Inflammatory macrophage (primary cell): ENCODE data around the gene BUD23.
A peak's percentile ranks its signal among the peaks of the same experiment; 100 is the strongest.
"Not testable (repeated sequence)": the region's sequence is repeated elsewhere in the genome, so short reads cannot be mapped to it uniquely, and the experiment has no call there.

Experiments used
- DNase-seq, 2 donors: peaks; one replicate each; pipeline ENCODE4 v3.0.0-alpha.2; 2020 to 2022
- total RNA-seq, 18 experiments: gene quantifications; one replicate each; lab custom pipeline; 2026; ENCODE audit warnings: mixed read lengths in 6 of 18, inconsistent platforms in 2 of 18; lab: John Stamatoyannopoulos, UW

BUD23 gene, protein sequence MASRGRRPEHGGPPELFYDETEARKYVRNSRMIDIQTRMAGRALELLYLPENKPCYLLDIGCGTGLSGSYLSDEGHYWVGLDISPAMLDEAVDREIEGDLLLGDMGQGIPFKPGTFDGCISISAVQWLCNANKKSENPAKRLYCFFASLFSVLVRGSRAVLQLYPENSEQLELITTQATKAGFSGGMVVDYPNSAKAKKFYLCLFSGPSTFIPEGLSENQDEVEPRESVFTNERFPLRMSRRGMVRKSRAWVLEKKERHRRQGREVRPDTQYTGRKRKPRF
- total RNA-seq = 13.0 to 29.9 (median 22.0) reads per million in 18 experiments

DNA sequence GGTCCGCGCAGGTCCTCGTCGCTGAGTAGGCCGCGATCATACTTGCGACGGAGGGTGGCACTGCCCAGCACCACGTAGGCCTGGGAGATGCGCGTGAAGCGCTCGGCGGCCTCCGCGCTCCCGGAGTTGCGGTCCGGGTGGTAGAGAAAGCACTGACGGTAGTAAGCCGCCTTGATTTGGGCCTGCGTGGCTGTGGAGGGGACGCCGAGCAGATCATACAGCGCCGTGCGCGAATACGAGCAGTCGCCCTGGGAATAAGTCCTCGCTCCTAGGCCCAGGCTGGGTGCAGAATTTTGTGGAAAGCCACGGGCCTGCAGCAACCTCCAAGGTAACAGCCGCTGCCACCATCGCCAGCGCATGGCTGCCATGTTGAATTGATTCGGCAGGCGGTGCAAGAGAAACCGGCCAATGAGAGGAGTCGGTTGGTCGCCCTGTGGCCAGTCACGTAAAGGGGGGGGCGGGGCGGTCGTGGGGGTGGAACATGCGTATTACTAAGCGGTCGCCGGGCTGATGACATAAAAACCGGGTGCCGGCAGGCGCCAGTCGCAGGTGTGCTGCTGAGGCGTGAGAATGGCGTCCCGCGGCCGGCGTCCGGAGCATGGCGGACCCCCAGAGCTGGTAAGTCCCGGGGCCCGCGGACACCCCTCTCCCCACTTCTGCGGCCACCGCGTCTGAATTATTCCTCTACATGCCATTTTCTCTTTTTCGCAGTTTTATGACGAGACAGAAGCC lies at the start of gene BUD23, which contains the start of gene DNAJC30:
Gene BUD23 (plus strand): TSS at position 542 of the 732 bp plus-strand sequence. CDS start 29 bp downstream, at position 571.
Gene DNAJC30 (minus strand): TSS at position 398 of the 732 bp plus-strand sequence. CDS start 30 bp downstream, at position 368.
- peak; percentile 88 to 94 for DNase-seq

DNA sequence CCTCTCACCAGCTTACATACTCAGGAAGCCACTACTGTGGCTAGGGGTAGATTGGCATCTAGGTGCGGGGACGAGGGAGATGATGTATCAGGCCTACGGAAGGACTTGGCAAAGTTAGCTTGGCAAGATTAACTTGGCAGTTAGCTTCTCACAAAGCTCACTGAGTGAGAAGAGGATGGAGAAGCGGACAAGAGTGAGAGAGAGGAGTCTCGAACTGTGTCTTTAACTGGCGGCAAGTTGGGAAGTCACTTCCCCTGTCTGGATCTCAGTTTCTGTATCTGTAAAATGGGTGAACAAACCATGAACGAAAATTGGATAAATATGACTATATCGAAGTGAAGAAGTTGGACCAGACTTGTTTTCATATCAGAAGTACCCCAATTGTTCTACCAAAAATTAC lies 49.6 kb upstream of the BUD23 start:
- no peak for DNase-seq

DNA sequence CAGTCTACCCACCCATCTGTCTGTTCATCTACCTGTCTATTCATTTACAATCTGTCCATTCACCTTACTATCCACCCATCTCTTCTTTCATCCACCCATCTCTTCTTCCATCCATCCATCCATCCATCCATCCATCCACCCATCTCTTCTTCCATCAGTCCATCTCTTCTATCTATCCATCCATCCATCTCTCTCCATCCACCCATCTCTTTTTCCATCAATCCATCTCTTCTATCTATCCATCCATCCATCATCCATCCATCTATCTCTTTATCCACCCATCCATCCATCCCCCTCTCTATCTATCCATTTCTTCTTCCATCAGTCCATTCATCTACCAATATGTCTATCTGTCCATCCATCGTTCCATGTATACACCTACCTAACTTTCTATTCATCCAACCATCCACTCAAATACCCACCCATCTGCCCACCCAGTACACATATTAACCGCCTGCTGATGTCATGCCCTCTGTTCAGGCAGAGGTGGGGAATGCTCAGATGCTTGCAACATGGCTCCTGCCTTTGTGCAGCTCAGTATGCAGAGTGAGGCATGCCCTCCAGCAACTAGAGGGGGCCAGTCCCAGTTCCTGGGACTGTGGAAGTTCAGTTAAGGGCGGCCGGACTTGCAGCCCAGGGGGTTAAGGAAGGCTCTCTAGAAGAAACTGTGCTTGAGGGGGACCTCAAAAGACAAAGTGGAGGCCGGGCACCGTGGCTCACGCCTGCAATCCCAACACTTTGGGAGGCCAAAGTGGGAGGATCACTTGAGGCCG lies 47.8 kb upstream of the BUD23 start:
- DNase-seq = no peak

DNA sequence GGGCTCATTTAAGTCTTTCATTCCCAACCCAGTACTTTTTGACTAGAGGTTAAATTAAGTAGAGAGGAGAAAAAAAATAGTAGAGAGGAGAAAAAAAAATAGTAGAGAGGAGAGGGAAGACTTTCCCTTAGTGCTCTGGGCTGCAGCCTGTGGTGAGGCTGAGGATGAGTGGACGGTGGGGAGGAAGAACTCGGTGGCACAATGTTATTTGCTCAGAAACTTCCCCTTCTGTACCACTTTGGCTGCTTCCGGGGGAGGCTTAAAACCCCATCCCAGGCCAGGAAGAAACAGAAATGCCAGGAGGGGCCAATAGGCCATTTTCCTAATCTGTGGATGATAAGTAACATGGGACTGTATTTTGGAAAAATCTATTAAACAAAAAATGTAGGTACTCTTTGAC lies 44.5 kb upstream of the BUD23 start:
- DNase-seq = peak in 1 of 2 donors; percentile 40

DNA sequence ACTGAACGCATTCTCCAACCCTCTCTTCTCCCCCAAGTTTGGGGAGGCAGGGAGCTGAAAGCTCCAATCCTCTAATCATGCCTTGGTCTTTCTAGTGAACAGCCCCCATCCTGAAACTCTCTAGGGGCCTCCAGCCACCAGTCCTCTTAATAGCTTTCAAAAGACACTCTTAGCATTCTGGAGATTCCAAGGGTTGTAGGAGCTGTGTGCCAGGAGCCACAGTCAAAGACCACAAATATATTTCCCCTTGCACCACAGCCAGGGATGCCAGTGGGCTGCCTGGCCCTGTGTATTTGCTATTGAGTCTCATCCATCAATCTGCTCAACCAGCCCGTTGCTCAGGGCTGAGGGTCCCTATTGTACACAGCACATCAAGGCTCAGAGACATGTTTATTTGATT lies 40.6 kb upstream of the BUD23 start:
- no peak for DNase-seq

DNA sequence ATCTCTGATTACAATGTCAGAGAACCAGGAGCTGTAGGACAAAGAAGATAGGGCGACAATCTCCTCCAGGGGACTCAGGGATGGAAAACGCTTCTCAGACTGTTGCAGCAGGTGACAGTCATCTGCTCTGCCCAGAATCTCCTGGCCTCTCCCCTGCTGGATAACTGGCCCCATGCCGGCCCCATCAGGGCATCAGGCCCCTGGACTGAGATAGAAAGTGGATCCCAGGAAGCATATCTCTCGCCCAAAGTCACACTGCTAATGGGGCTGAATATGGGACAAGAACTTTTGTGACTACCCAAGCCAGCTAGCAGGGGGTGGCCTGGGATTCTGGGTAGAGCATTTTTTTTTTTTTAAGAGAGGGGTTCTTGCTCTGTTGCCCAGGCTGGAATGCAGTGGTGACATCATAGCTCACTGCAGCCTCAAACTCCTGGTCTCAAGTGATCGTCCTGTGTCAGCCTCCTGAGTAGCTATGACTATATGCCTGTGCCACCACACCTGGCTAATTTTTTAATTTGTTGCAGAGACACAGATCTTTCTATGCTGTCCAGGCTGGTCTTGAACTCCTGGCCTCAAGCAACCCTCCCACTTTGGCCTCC lies 38.6 kb upstream of the BUD23 start:
- no peak for DNase-seq

DNA sequence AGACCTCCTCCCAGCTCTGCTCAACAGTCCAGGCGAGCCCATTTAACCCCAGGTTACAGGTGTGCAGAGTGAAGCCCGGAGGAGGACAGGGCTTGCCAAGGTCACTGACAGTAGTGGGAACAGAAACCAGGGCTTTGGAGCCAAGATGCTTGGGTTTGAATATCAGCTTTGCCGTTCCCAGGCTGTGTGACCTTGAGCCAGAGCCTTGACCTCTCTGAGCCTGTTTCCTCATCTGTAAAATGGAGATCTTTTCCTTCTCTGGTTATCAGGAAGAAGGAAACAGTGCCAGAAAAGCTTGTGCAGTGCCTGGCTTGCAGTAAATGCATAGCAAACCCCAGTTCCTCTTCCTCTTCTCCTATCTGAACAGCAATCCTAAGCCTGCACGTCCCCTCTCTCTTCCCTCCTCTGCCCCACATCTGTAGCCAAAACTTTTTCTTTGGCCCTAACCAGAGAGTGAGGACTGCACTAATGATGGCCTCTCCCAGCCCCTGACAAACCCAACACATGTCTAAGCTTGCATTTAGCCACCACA lies 37.7 kb upstream of the BUD23 start:
- peak; percentile 53 to 57 for DNase-seq

DNA sequence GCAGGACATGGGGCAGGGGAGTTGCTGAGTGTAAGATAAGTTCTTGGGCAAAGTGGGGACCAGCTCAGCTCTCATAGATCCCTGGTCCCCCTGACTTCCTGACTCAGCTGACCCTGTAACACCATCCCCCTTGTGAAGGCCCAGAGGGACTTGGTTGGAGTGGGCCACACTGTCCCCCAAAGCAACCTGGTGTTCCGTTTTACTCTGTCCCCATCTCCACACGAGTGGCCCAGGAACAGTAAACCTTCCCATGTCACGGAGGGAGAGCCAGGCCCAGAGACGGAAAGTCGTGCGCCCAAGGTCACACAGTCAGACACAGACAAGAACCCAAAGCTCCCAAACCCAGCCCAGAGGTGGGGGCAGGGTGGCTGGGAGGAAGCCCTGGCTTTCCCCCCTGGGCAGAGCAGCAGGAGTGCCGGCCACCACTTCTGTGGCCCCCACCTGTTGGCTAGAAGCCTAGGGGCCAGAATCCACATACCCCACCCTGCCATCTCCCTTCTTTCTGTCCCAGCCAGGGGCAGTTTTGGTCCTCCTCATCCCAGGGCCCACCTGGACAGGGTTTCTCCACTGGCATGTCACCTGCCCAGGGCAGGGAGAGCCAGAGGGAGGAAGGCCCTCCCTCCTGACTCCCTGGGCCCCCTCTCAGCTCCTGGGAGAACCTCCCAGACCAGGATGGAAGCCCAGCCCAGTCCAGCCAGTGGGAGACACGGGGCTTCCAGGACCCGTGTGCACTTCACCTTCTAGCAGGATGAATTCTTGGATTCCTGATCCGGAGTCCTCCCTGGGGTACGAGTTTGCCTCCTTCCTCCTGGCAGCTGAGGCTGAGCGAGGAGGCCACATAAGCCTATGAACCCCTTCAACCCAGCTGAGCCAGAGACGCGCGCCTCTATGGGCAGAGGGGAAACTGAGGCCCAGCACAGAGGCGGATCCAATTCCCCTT lies 36.3 kb upstream of the BUD23 start:
- DNase-seq = no peak

DNA sequence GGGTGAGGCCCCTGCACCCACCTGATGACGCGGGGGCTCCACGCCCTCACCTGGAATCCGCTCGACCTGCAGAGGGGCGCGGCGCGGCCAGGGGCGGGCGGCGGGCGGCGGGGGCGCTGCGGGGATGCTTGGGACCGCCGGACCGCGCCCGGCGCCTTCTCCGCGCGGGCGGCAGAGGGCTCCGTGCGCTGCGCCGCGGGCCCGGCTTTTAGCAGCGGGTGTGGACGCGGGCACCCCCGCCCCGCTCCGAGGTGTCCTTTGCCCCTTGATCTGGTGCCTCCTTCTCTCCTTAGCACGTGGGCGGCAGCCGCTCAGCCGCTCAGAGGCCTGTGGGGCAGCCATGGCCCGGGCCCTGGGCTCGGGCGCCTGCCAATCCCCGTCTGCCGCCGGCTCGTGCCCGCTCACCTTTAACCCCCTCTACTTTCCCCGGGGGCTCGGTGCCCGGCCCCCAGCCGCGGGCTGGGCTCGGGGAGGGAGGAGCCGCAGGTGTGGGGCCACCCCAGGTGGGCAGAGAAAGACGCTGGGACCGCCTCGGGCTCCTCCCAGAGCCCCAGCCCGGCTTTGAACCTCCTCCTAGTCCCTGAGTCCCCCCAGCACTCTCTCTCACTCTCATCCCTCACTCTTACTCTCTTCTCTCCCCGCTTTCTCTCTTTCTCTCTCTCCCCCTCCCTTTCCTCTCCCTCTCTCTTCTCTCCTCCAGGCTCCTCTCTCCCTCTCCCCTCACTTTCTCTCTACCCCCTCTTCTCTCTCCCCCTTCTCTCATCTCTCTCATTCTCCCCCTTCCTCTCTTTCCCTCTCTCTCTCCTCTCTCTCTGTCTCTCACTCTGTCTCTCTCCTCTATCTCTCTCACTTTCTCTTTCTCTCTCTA lies 35.4 kb upstream of the BUD23 start:
- peak in 1 of 2 donors; percentile 26 for DNase-seq

DNA sequence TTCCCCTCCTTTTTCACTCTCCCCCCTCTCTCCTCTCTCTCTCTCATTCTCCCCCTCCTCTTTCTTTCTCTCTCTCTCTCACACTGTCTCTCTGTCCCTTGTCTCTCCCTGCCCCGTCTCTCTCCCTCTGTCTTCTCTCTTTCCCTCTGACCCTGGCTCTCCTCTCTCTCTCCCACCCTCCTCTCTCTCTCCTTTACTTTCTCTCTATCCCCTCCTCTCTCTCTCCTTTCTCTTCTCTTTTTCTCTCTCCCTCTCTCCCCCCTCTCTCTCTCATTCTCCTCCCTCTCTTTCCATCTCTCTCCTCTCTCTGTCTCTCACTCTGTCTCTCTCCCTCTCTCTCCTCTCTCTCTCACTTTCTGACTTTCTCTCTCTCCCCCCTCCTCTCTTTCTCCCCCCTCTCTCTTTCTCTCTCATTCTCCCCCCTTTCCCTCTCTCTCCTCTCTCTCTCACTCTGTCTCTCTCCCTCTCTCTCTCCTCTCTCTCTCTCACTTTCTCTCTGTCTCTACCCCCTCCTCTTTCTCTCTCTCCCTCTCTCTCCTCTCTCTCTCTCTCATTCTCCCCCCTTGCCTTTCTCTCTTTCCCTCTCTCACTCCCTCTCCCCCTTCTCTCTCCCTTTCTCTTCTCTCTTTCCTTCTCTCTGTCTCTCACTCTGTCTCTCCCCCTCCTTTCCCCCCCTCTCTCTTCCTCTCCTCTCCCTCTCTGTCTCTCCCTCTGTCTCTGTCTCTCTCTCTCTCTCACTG lies 34.6 kb upstream of the BUD23 start:
- no peak for DNase-seq

DNA sequence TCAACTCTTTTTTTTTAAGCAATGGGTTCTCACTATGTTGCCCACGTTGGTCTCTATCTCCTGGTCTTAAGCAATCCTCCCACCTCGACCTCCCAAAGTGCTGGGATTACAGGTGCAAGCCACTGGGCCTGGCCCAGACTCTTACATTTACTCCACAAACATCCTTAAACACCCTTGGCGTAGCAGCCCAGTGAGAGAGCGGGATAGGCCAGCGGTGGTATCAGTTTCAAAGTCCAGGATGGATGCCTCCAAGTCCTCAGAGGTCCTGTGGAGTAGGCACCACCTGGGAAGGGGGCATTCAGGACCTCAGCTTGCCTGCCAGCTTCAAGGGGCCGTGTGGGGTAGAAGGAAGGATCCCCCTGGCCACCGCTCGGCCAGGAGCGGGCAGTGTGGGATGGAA lies 33.8 kb upstream of the BUD23 start:
- no peak for DNase-seq

DNA sequence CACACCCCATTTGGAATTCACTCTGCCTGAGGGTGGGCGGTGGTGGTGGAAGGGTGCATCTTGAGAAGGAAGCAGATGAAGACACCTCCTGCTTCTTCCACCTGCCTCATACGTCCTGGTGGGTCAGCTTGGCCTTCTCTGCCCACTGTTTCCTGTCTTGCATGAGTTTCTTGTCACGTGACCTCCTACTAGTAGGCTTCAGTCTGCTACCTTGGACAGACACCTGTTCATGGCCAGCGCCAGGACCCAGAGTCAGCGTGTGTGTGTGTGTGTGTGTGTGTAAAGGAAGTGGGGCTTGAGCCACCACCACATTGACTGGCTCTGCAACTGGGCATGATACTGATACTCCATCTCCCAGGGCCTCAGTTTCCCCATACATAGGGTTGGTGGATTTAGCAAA lies 32.9 kb upstream of the BUD23 start:
- DNase-seq = no peak

DNA sequence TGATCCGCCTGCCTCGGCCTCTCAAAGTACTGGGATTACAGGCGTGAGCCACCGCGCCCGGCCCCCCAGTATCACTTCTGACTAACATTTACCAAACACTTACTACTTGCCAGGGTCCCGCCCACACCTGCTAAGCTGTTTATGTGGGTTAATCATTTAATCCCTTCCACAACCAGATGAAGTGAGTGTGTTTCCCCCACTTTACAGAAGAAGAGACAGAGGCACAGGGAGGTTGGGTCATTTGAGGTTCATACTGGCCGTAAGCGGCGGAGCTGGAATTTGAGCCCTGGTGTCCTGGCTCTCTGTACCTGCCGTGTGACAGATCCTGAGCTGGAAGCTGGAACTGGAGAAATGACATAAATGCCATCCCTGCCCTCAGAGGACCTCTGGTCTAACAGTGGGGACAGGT lies 30.9 kb upstream of the BUD23 start:
- DNase-seq = no peak

DNA sequence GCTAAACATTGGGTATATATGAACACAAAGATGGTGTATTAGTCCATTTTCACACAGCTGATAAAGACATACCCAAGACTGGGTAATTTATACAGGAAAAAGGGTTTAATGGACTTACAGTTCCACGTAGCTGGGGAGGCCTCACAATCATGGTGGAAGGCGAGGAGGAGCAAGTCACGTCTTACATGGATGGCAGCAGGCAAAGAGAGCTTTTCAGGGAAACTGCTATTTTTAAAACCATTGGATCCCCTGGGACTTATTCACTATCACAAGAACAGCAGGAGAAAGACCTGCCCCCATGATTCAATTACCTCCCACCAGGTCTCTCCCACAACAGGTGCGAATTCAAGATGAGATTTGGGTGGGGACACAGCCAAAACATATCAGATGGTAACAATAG lies 28.1 kb upstream of the BUD23 start:
- DNase-seq = not testable (repeated sequence)

DNA sequence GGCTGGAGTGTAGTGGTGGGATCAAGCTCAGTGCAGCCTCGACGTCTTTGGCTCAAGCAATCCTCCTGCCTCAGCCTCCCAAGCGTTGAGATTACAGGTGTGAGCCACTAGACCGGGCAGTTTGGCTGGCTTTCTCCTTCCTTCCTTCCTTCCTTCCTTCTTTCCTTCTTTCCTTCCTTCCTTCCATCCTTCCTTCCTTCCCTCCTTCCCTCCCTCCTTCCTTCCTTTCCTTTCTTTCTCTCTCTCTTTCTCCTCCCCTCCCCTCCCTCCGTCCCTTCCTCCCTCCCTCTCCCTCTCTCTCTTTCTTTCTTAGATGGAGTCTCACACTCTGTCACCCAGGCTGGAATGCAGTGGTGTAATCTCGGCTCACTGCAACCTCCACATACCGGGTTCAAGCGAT lies 23.4 kb upstream of the BUD23 start:
- DNase-seq = no peak

DNA sequence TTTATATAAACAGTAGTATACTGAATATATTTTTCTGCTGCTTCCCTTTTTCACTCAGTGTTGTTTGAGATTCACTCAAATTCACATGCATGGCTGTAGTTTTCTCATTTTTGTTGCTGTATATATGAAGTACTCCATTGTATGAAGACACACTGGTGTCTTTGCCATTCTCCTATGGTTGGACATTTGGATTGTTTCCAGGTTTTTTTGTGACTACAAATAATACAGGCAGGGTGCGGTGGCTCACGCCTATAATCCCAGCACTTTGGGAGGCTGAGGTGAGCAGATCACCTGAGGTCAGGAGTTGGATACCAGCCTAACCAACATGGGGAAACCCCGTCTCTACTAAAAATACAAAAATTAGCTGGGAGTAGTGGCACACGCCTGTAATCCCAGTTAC lies 22.8 kb upstream of the BUD23 start:
- not testable (repeated sequence) for DNase-seq

DNA sequence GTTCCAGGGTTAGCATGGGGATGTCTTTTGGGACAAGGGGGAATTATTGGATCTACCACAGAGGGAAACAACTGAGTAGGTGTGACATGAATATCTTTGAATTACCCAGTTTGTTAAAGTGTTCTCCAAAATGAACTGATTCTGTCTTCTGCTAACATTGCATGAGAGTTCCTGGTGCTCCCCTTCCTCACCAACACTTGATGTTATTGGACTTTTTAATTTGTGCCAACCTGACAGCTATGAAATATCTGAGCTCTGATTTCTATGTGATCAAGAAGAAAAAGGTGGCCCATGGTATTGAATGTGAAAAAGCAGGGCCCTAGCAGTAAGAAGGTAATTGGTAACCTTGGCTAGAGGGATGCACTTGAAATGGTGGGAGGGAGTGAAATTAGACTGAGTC lies 20.4 kb upstream of the BUD23 start:
- DNase-seq = no peak

DNA sequence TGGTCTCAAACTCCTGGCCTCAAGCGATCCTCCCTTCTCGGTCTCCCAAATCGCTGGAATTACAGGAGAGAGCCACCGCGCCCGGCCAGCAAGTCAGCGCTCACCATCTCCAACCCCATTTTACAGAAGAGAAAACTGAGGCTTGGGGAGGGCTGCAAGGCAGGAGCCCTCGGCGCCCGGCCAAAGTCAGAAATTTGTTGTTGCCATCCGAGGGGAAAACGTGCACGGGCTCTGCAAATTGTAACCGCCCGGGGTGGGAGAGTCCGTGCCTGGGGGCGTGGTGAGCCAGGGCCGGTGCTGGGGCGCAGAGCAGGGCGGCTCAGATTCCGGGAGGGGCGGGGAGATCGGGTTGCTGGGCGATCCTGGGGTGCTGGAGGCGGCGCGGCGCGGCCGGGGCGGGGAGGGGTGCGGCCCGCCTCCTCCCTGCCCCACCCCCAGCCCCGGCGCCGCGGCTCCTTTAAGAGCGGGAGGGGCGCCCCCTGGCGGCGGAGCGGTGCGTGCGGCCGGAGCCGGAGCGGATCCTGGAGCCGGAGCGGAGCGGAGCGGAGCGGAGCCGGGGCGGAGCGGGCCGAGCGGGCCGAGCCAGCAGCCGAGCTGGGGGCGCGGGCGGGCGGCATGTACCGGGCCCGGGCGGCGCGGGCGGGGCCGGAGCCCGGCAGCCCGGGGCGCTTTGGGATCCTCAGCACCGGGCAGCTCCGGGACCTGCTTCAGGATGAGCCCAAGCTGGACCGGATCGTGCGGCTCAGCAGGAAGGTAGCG lies 15.9 kb upstream of the BUD23 start, which contains the start of gene VPS37D:
Gene VPS37D (plus strand): TSS at position 488 of the 759 bp plus-strand sequence. CDS start 128 bp downstream, at position 616.
- DNase-seq = peak; percentile 86 to 88
